ENCODE results near the gene ANP32B.

The ANP32B gene

DNA sequence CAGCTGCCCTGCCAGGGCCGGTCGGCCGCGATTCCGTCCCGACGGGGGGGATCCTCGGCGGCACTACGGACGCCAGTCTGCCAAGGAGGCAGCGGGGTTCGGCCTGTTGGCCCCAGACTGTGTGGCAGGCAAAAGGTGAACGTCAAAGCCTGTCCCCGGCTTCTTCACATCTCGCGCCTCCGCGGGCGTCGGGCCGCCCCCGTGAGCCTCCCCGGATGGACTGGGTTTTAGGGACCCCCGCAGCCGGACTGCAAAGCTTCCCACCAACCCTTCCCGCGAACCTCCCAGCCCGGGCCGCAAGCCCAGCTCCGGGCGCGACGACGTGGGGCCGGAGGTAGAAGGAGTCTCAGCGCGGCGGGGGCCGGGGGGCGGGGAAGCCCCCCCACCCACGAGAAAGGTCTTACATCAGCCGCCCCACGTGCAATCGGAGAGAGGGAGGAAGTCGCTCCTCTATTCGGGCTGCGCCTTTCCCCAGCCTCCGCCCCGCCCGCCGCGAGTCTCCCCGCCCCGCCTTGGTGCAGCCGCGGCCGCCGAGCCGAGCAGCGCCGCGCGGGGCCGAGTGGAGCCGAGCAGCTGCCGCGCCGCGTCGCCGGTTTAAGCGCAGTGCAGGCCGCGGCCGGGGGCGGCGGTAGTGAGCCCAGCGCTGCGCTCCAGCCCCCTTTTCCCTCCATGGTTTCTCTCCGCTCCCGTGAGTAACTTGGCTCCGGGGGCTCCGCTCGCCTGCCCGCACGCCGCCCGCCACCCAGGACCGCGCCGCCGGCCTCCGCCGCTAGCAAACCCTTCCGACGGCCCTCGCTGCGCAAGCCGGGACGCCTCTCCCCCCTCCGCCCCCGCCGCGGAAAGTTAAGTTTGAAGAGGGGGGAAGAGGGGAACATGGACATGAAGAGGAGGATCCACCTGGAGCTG lies at the start of gene ANP32B:
ANP32B (plus strand) TSS at position 659 of the 906 bp plus-strand sequence; CDS start at position 874, 215 bp downstream.
- peak within 1 kb of the TSS; percentile 79 to 87 for H3K4me3 ChIP-seq (replicated peaks in 1 of 2; ENCODE audit: low read depth in 2 of 2, low read length in 2 of 2)
- peak; percentile 89 to 95 for DNase-seq (ENCODE audit: low read depth in 2 of 2)
- TF ChIP-seq, protein P1, sequence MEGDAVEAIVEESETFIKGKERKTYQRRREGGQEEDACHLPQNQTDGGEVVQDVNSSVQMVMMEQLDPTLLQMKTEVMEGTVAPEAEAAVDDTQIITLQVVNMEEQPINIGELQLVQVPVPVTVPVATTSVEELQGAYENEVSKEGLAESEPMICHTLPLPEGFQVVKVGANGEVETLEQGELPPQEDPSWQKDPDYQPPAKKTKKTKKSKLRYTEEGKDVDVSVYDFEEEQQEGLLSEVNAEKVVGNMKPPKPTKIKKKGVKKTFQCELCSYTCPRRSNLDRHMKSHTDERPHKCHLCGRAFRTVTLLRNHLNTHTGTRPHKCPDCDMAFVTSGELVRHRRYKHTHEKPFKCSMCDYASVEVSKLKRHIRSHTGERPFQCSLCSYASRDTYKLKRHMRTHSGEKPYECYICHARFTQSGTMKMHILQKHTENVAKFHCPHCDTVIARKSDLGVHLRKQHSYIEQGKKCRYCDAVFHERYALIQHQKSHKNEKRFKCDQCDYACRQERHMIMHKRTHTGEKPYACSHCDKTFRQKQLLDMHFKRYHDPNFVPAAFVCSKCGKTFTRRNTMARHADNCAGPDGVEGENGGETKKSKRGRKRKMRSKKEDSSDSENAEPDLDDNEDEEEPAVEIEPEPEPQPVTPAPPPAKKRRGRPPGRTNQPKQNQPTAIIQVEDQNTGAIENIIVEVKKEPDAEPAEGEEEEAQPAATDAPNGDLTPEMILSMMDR (IDR thresholded peaks at IDR 0.05; ENCODE audit: low read depth, low read length), result peak; percentile 66

DNA sequence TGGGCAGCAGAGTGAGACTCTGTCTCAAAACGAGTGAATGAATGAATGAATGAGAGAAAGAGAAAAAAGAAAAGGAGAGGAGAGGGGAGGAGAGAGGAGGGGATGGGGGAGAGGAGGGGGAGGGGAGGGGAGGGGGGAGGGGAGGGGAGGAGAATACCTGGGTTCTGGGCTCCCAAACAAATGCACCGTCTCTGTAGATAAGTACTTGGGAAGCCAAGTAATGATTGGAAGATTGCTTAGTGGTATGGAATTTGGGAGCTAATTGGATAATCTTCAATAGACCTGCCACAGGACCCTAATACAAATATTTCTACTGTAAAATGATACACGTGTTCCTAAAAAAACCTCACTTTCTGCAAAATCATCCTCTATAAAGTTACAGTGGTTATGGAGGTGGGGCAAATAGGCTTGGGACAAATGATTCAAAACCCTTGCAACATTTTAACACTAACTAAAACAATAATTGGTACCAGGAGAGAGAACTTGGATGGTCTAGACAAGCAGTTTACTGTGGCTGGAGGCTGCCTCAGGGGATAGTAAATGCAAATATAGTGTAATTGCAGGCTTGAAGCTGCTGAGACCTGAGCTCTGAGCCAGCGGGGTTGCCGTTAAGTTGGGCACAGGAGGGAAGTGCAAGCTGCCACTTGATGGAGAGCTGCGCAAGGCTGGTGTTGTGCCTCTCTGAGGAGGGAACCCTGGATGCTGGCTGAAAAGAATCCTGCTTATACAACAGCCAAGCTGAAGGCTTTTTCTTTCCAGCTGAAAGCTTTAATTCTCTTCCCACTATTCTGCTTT lies 48.6 kb upstream of the ANP32B start:
- DNase-seq (ENCODE audit: low read depth in 2 of 2), result no peak
- H3K4me3 ChIP-seq (replicated peaks in 1 of 2; ENCODE audit: low read depth in 2 of 2, low read length in 2 of 2), result no peak overlapping the region
- TF ChIP-seq, protein P1 (IDR thresholded peaks at IDR 0.05; ENCODE audit: low read depth, low read length), result no peak

DNA sequence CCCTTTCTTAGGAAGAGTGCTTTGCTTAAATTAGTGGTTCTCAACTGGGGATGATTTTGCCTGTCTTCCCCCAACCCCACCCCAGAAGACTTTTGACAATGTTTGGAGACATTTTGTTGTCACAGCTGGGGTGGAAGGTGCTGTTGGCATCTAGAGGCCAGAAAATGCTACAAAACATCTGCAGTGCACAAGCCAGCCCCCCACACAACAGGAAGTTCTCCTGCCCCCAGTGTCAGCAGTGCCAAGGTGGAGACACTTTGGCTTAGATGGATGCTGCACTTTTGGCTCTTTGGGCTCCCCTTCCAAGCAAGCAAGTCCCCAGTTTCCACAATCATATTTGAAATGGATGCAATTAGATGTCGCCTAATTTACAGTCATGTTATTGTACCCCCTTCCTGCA lies 47.9 kb upstream of the ANP32B start:
- H3K4me3 ChIP-seq (replicated peaks in 1 of 2; ENCODE audit: low read depth in 2 of 2, low read length in 2 of 2), result no peak overlapping the region
- no peak for DNase-seq (ENCODE audit: low read depth in 2 of 2)
- TF ChIP-seq, protein P1 (IDR thresholded peaks at IDR 0.05; ENCODE audit: low read depth, low read length), result no peak

DNA sequence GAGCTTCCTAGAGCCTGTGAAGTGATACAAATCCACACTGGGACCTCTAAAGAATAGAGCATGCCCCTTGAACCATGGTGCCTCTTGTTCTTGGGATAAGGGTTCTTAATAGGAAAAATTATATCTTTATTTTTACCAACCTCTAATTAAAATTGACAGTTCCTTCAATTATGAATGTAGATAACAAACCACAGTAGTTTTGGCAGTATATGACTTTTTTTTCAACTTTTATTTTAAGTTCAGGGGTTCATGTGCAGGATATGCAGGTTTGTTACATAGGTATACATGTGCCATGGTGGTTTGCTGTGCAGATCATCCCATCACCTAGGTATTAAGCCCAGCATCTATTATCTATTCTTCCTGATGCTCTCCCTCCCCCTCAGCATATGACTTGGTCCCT lies 46.1 kb upstream of the ANP32B start:
- no peak for DNase-seq (ENCODE audit: low read depth in 2 of 2)
- TF ChIP-seq, protein P1 (IDR thresholded peaks at IDR 0.05; ENCODE audit: low read depth, low read length), result no peak
- no peak overlapping the region for H3K4me3 ChIP-seq (replicated peaks in 1 of 2; ENCODE audit: low read depth in 2 of 2, low read length in 2 of 2)

DNA sequence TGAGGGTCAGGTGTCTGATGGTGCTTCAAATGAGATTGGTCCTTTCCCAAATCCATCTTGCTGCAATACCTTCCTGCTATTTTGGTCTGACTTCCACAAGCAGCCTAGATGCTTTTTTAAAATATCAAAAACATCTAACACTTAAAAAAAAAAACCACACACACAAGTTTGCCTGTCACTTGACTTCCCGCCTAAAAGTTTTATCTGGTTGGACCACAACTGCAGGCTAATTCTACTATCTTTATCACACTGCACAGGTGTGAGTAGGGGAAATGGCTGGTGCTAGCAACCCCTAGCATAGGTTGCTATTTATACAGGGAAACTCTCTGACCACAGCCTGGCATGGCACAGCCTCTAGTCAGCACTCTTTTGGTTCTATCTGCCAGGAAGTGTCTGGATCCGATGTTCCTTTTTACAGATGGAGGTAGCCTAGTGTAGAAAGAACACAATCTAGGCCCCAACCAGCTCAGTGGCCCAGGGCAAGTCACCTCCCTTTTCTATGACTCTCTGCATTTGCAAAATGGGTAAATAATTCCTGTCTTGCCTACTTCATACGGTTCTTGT lies 45.0 kb upstream of the ANP32B start, which contains the start of gene HEMGN:
HEMGN (minus strand) TSS at position 92 of the 564 bp plus-strand sequence; CDS start at position 56, 36 bp downstream.
- TF ChIP-seq, protein P1 (IDR thresholded peaks at IDR 0.05; ENCODE audit: low read depth, low read length), result no peak
- DNase-seq (ENCODE audit: low read depth in 2 of 2), result no peak
- no peak within 1 kb of the TSS for H3K4me3 ChIP-seq (replicated peaks in 1 of 2; ENCODE audit: low read depth in 2 of 2, low read length in 2 of 2)

DNA sequence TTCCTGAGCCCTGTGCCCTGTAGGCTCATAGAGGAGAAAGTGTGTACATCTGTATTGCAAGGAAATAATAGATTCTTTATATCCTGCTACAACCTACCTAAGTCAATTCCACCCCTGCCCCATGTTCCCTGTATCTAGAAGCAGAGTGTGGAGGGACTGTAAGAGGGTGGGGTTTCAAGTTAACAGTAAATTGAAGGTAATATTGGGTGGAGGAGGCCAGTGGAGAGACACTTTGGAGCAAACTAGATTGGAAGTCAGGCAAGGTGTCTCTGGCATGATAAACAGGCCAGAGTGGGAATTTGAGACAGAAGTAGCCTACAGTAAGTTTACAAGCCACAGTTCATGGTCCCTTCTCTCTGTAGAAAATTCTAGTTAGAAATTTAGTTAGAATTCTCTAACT lies 42.9 kb upstream of the ANP32B start:
- DNase-seq (ENCODE audit: low read depth in 2 of 2), result no peak
- TF ChIP-seq, protein P1 (IDR thresholded peaks at IDR 0.05; ENCODE audit: low read depth, low read length), result no peak
- H3K4me3 ChIP-seq (replicated peaks in 1 of 2; ENCODE audit: low read depth in 2 of 2, low read length in 2 of 2), result no peak overlapping the region
